Pancreas (tissue), 10 donors: ENCODE results near the gene ASTN2. TPM values are rescaled to one million over a fixed set of nuclear protein-coding genes. Genes with fewer than 3 reads are reported as not detected.

ENCODE experiments used
- ATAC-seq, 4 donors: fragments of 200-7000 bp; cut with Tn5 transposase; one replicate each; pipeline versions ENCODE4 v1.8.0 to v1.9.1; 2020; ENCODE audit warnings: mild to moderate bottlenecking in 4 of 4, moderate library complexity in 4 of 4
- DNase-seq, 6 donors: peaks; one replicate each; pipeline ENCODE4 v3.0.0-alpha.2; 2020
- FAIRE-seq: peaks from 2 replicates; lab custom pipeline; 2012; peaks lifted over from hg19 to GRCh38; lab: Jason Lieb, UNC
- H3K27ac ChIP-seq, 4 donors: fragments of 200-600 bp; sonication (generic); 1 replicate in 3 of 4; 2 replicates in 1 of 4; pipeline versions ENCODE4 v1.5.0 to v1.8.0; 2020
- H3K27me3 ChIP-seq, 4 donors: fragments of 200-600 bp; one replicate each; pipeline ENCODE4 v1.8.0; 2021
- H3K36me3 ChIP-seq, 3 donors: fragments of 200-600 bp; sonication (generic) in 1 of 3; one replicate each; pipeline versions ENCODE4 v1.5.0 to v1.8.0; 2020 to 2021
- H3K4me1 ChIP-seq, 3 donors: fragments of 200-600 bp; one replicate each; pipeline ENCODE4 v1.8.0; 2021
- H3K4me3 ChIP-seq, 4 donors: fragments of 200-600 bp; sonication (generic) in 2 of 4; one replicate each; pipeline versions ENCODE4 v1.5.0 to v1.8.0; 2020 to 2021
- H3K9me3 ChIP-seq, 4 donors: fragments of 200-600 bp; one replicate each; pipeline ENCODE4 v1.8.0; 2021
- WGBS, 2 donors: extraction: QIAGEN DNeasy Blood & Tissue Kit; methylation state at CpG; one replicate each; pipeline ENCODE4 v1.1.7; 2013; 5-methylcytosine and 5-hydroxymethylcytosine counted together
- intact Hi-C, 3 donors: fragments of 100-400 bp; cut with DNase I; formaldehyde crosslinking; loops; one replicate each; pipeline versions ENCODE4 v1.11.1 to v1.14.2; 2022
- polyA plus RNA-seq, 2 donors: library from polyadenylated mRNA; stranded (reverse); fragments of 200-250 nt; gene quantifications; one replicate each; pipeline ENCODE4 v1.2.3, GENCODE V29; 2013
- total RNA-seq, 6 donors: library from RNA; stranded (reverse); fragmentation: NEBNext Ultra II Directional in 4 of 6; extraction: Animal tissue kit (Norgen Biotek cat#: 25700) in 4 of 6; gene quantifications; one replicate each; pipeline versions ENCODE4 v1.2.1 to v1.2.4, GENCODE V29; 2021 to 2023
- TF ChIP-seq, protein P1 (sequence below), 4 donors: fragments of 200-600 bp; sonication (generic) in 3 of 4; IDR thresholded peaks; one replicate each; pipeline versions ENCODE4 v1.5.0 to v1.8.0; 2021; ENCODE audit warnings: antibody characterized with exemption in 4 of 4
- donor health status: healthy with polysubstance abuse.
- donor health status: DM: no; HTN: no; CAD: no; lungs with moderate emphysema.
- donor health status: DM: no; HTN: no; CAD: no.
- donor health status: control.
- donor health status: control.
- donor health status: Bipolar disorder and iron deficiency.
- donor health status: DM: yes; HTN: yes; CAD: no.
- donor health status: DM: no; HTN: no; CAD: no.
- donor health status: DM: no; HTN: no; CAD: no.
- donor health status: DM: yes; HTN: yes; CAD: no.

Gene ASTN2
- total and polyA plus RNA-seq, 8 donors: 1.3 to 11.9 (median 6.7) TPM

GRCh38 chr9:116875576-116875975 lies 539.3 kb downstream of the ASTN2 start:
- Histone ChIP-seq H3K9me3 (peaks cover 0 to 4% (median 0%) of the 10 kb centered on the region in 4 donors), H3K4me1 (no peaks in the 10 kb centered on the region), H3K27ac (no peak overlapping the region), H3K36me3 (no peaks in the 10 kb centered on the region), H3K4me3 (no peak overlapping the region), H3K27me3 (no peaks in the 10 kb centered on the region)
- no peak for ATAC-seq
- FAIRE-seq: no peak
- TF ChIP-seq, protein P1, sequence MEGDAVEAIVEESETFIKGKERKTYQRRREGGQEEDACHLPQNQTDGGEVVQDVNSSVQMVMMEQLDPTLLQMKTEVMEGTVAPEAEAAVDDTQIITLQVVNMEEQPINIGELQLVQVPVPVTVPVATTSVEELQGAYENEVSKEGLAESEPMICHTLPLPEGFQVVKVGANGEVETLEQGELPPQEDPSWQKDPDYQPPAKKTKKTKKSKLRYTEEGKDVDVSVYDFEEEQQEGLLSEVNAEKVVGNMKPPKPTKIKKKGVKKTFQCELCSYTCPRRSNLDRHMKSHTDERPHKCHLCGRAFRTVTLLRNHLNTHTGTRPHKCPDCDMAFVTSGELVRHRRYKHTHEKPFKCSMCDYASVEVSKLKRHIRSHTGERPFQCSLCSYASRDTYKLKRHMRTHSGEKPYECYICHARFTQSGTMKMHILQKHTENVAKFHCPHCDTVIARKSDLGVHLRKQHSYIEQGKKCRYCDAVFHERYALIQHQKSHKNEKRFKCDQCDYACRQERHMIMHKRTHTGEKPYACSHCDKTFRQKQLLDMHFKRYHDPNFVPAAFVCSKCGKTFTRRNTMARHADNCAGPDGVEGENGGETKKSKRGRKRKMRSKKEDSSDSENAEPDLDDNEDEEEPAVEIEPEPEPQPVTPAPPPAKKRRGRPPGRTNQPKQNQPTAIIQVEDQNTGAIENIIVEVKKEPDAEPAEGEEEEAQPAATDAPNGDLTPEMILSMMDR (IDR thresholded peaks at IDR 0.05): no peak
- DNase-seq: no peak
- intact Hi-C loops: no loop called here
- 37 to 47% methylated on average over 1 of the region's 1 CpG for WGBS, 2 donors

GRCh38 chr9:116873937-116874914 lies 540.6 kb downstream of the ASTN2 start:
- H3K36me3 ChIP-seq: no peaks in the 10 kb centered on the region
- TF ChIP-seq, protein P1 (IDR thresholded peaks at IDR 0.05): no peak
- FAIRE-seq: no peak
- no peak overlapping the region for H3K4me3 ChIP-seq
- ATAC-seq: no peak
- intact Hi-C loops: no loop called here
- 70 to 71% methylated on average over 6 of the region's 6 CpGs for WGBS, 2 donors
- no peak overlapping the region for H3K27ac ChIP-seq
- H3K27me3 ChIP-seq: no peaks in the 10 kb centered on the region
- DNase-seq: no peak
- peaks cover 0 to 4% (median 0%) of the 10 kb centered on the region in 4 donors for H3K9me3 ChIP-seq
- H3K4me1 ChIP-seq: no peaks in the 10 kb centered on the region

DNA sequence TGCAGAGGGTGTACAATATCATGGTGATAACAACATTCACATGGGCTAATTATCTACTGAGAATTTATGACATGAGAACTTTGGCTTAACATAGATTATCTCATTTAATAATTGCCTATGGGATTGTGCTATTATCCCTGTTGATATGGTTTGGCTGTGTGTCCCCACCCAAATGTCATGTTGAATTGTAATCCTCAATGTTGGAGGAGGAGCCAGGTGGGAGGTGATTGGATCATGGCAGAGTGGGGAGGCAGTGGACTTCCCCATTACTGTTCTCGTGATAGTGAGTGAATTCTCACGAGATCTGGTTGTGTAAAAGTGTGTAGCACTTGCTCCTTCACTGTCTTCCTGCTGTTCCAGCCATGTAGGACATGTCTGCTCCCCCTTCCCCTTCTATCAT lies 541.4 kb downstream of the ASTN2 start:
- no peaks in the 10 kb centered on the region for H3K27me3 ChIP-seq
- no peak overlapping the region for H3K4me3 ChIP-seq
- H3K36me3 ChIP-seq: no peaks in the 10 kb centered on the region
- H3K4me1 ChIP-seq: no peaks in the 10 kb centered on the region
- H3K9me3 ChIP-seq: peaks cover 0 to 4% (median 0%) of the 10 kb centered on the region in 4 donors
- H3K27ac ChIP-seq: no peak overlapping the region
- TF ChIP-seq, protein P1 (IDR thresholded peaks at IDR 0.05): no peak
- DNase-seq (no peak), ATAC-seq (no peak), FAIRE-seq (no peak)
- 82 to 83% methylated on average over 2 of the region's 2 CpGs for WGBS, 2 donors
- intact Hi-C loops: no loop called here

DNA sequence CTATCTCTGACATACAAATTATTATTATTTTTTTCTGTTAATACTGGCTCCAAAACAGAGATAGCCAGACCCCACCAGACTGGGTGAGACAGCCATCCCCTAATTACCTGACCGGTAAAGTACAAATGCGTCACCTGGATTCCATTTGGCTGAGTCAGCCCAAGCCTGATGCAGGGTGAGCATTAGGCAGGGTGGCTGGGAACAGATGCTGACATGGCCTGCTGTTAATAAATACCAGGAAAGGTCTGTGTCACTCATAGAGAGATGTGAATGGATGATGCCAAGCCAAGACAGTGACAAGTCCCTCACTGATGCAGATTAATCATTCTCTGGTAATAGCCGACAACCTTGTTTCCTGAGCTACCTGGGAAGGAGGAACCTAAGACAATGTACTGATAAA lies 544.3 kb downstream of the ASTN2 start:
- peak in 4 of 6 donors; percentile 38 to 62 (median 44) for DNase-seq
- WGBS, 2 donors: 66 to 71% methylated on average over 3 of the region's 3 CpGs
- TF ChIP-seq, protein P1 (IDR thresholded peaks at IDR 0.05): no peak
- intact Hi-C loops: no loop called here
- no peaks in the 10 kb centered on the region for H3K36me3 ChIP-seq
- no peak overlapping the region for H3K4me3 ChIP-seq
- peak; percentile 81 to 92 (median 89) for ATAC-seq
- peak overlapping the region in 1 of 4 donors; percentile 36 for H3K27ac ChIP-seq
- H3K27me3 ChIP-seq: no peaks in the 10 kb centered on the region
- FAIRE-seq: no peak
- no peaks in the 10 kb centered on the region for H3K9me3 ChIP-seq
- H3K4me1 ChIP-seq: no peaks in the 10 kb centered on the region

- TF ChIP-seq, protein P1 (IDR thresholded peaks at IDR 0.05): no peak
- FAIRE-seq (no peak), DNase-seq (no peak), ATAC-seq (peak in 2 of 4 donors; percentile 48 to 78)
- WGBS, 2 donors: 19 to 22% methylated on average over 3 of the region's 3 CpGs
- no peaks in the 10 kb centered on the region for H3K9me3 ChIP-seq
- H3K36me3 ChIP-seq: no peaks in the 10 kb centered on the region
- no peaks in the 10 kb centered on the region for H3K27me3 ChIP-seq
- H3K4me1 ChIP-seq: no peaks in the 10 kb centered on the region
- no peak overlapping the region for H3K4me3 ChIP-seq
- H3K27ac ChIP-seq: no peak overlapping the region
- intact Hi-C loops: no loop called here
Observed at GRCh38 chr9:116868201-116868600, 546.7 kb downstream of the ASTN2 start.
